DOHH2 (cell line): ENCODE data around the gene VEGFB.

Source experiments
- EZH2phosphoT487 ChIP-seq: fragments of 200-600 bp; sonication (generic); IDR thresholded peaks from 2 replicates; pipeline ENCODE4 v1.6.1; 2017; ENCODE audit warnings: borderline replicate concordance, mild to moderate bottlenecking, antibody characterized with exemption, low read length, moderate library complexity, mixed read lengths
- TF ChIP-seq, protein P1 (sequence below): fragments of 200-600 bp; sonication (generic); IDR thresholded peaks from one replicate; pipeline ENCODE4 v1.5.1; 2014; ENCODE audit warnings: antibody characterized with exemption, mild to moderate bottlenecking, low read depth, low read length; ENCODE audit not compliant: poor library complexity, severe bottlenecking

DNA sequence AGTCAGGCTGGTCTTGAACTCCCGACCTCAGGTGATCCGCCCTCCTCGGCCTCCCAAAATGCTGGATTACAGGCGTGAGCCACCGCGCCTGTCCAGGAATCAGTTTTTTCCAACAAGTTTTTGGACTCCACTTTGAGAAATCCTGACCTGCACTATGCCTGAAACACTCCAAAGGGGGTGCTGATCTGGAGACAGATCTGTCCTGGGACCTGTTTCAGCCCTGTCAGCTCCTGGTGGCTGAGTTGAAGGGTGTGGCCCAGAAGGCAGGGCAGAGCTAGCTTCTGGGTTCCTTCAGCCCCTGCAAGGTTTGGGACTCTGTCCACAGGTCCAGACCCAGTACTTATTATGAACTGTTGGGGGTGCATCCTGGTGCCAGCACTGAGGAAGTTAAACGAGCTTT, 2.8 kb upstream of the VEGFB start:
- TF ChIP-seq, protein P1, sequence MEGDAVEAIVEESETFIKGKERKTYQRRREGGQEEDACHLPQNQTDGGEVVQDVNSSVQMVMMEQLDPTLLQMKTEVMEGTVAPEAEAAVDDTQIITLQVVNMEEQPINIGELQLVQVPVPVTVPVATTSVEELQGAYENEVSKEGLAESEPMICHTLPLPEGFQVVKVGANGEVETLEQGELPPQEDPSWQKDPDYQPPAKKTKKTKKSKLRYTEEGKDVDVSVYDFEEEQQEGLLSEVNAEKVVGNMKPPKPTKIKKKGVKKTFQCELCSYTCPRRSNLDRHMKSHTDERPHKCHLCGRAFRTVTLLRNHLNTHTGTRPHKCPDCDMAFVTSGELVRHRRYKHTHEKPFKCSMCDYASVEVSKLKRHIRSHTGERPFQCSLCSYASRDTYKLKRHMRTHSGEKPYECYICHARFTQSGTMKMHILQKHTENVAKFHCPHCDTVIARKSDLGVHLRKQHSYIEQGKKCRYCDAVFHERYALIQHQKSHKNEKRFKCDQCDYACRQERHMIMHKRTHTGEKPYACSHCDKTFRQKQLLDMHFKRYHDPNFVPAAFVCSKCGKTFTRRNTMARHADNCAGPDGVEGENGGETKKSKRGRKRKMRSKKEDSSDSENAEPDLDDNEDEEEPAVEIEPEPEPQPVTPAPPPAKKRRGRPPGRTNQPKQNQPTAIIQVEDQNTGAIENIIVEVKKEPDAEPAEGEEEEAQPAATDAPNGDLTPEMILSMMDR, result no peak
- TF ChIP-seq EZH2phosphoT487, result no peak
